ENCODE measurements around the gene ARMC7. TPM values are rescaled to one million over a fixed set of nuclear protein-coding genes. Genes with fewer than 3 reads are reported as not detected.
"Not testable (repeated sequence)": the region's sequence is repeated elsewhere in the genome, so short reads cannot be mapped to it uniquely, and the experiment has no call there.

The ARMC7 gene
- total RNA-seq, 1 donor from 2014 or later, result 13.0 TPM

GRCh38 chr17:75113798-75114551, 4.2 kb downstream of the ARMC7 start:
- Mint-ChIP-seq H3K4me1 (ENCODE audit: low read depth) (peaks cover 39% of the 10 kb centered on the region), H3K9me3 (no peaks in the 10 kb centered on the region), H3K4me3 (peak overlapping the region; percentile 78), H3K27ac (peak overlapping the region; percentile 88), H3K36me3 (ENCODE audit: low read depth) (peaks cover 26% of the 10 kb centered on the region), H3K27me3 (ENCODE audit: insufficient read depth) (no peaks in the 10 kb centered on the region)
- DNase-seq (ENCODE audit: low spot score), result peak; percentile 81
- intact Hi-C loops (cut with micrococcal nuclease), result loop anchor here (1.0 to 5.0 kb wide), 8 partner anchors 17 to 299 kb away; partner anchors contain the start of genes GGA3, JPT1, MRPS7 and NT5C

- DNase-seq (ENCODE audit: low spot score), result no peak
- peaks cover 38% of the 10 kb centered on the region for H3K4me1 Mint-ChIP-seq (ENCODE audit: low read depth)
- intact Hi-C loops (cut with micrococcal nuclease), result loop anchor here (1.0 to 5.0 kb wide), 8 partner anchors 17 to 298 kb away; partner anchors contain the start of genes GGA3, JPT1, MRPS7 and NT5C
- peak overlapping the region; percentile 78 for H3K4me3 Mint-ChIP-seq
- no peaks in the 10 kb centered on the region for H3K9me3 Mint-ChIP-seq
- peaks cover 26% of the 10 kb centered on the region for H3K36me3 Mint-ChIP-seq (ENCODE audit: low read depth)
- H3K27ac Mint-ChIP-seq, result peak overlapping the region; percentile 88
- H3K27me3 Mint-ChIP-seq (ENCODE audit: insufficient read depth), result no peaks in the 10 kb centered on the region
Measured at GRCh38 chr17:75114552-75115314, 5.0 kb downstream of the ARMC7 start.

GRCh38 chr17:75115555-75115954, 5.8 kb downstream of the ARMC7 start:
- DNase-seq (ENCODE audit: low spot score), result no peak
- no peak overlapping the region for H3K4me3 Mint-ChIP-seq
- intact Hi-C loops (cut with micrococcal nuclease), result loop anchor here (2.0 kb wide), 1 partner anchor 297 kb away; no protein-coding TSS in a partner anchor
- H3K4me1 Mint-ChIP-seq (ENCODE audit: low read depth), result peaks cover 34% of the 10 kb centered on the region
- peaks cover 27% of the 10 kb centered on the region for H3K36me3 Mint-ChIP-seq (ENCODE audit: low read depth)
- no peaks in the 10 kb centered on the region for H3K9me3 Mint-ChIP-seq
- H3K27ac Mint-ChIP-seq, result no peak overlapping the region
- no peaks in the 10 kb centered on the region for H3K27me3 Mint-ChIP-seq (ENCODE audit: insufficient read depth)

- Mint-ChIP-seq H3K36me3 (ENCODE audit: low read depth) (peaks cover 31% of the 10 kb centered on the region), H3K27me3 (ENCODE audit: insufficient read depth) (no peaks in the 10 kb centered on the region), H3K4me3 (no peak overlapping the region), H3K4me1 (ENCODE audit: low read depth) (peaks cover 34% of the 10 kb centered on the region), H3K27ac (no peak overlapping the region), H3K9me3 (no peaks in the 10 kb centered on the region)
- no peak for DNase-seq (ENCODE audit: low spot score)
- intact Hi-C loops (cut with micrococcal nuclease), result no loop called here
Measured at GRCh38 chr17:75116737-75117136, 7.0 kb downstream of the ARMC7 start.

DNA sequence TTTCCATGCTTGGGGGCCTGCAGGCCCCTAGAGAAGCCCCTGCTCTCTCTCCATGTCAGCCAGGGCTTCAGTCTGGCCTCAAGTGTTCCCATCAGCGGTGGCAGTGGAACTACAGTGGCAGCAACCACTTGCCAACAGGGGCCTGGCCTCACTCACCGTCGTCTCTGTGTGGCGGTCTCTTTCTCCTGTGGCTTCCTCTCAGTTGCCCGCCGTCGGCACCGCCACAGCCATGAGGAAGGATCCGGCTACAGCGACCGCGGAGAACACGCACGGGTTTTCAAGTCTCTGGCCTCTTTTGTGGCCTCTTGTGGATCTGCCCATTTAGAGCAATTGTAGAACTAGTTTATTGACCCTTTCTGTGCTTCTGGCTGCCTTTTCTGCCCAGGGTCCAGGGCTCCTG, 8.5 kb downstream of the ARMC7 start:
- DNase-seq (ENCODE audit: low spot score), result no peak
- Mint-ChIP-seq H3K4me1 (ENCODE audit: low read depth) (peaks cover 28% of the 10 kb centered on the region), H3K27ac (peak overlapping the region; percentile 40), H3K9me3 (no peaks in the 10 kb centered on the region), H3K27me3 (ENCODE audit: insufficient read depth) (no peaks in the 10 kb centered on the region), H3K36me3 (ENCODE audit: low read depth) (peaks cover 26% of the 10 kb centered on the region), H3K4me3 (no peak overlapping the region)
- intact Hi-C loops (cut with micrococcal nuclease), result no loop called here

DNA sequence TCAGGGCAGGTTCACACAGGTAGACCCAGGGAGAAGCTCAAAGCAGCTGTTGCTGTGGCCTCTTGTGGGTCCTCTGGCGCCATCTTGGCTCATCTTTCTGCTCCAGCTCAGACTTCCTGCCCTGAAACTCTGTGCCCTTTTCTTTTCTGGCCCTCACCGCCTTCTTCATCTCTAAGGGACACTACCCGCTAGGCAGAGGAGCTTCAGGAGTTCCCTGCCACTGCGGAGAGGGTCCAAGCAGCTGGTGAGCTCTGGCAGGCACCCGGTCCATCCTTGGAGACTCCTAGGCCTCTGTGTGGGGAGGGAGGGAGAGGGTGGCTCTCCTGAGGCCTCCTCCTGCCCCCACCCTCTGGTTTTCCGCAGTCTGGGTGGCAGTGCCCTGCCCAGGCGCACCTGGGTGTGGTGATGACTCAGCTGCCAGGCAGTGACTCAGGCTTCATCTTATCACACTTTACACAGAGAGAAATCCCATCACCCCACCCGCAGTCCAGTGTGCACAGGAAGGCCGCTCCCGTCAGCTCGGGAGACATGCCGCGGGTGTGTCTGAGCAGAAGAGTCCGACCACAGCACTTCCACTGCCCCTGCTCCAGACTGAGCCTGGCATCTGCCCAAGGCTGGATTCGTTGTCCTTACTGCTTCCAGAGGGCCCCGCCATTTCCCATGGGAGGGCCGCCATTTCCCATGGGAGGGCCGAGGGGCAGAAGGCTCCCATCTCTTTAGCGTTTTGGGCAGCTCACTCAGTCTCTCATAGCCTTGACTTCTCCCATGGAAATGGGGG, 14.5 kb downstream of the ARMC7 start:
- no peaks in the 10 kb centered on the region for H3K27me3 Mint-ChIP-seq (ENCODE audit: insufficient read depth)
- peak overlapping the region; percentile 78 for H3K27ac Mint-ChIP-seq

GRCh38 chr17:75124819-75125162, 15.0 kb downstream of the ARMC7 start:
- no peaks in the 10 kb centered on the region for H3K9me3 Mint-ChIP-seq
- H3K4me3 Mint-ChIP-seq, result peak overlapping the region; percentile 70
- H3K27ac Mint-ChIP-seq, result peak overlapping the region; percentile 76
- peaks cover 22% of the 10 kb centered on the region for H3K36me3 Mint-ChIP-seq (ENCODE audit: low read depth)
- DNase-seq (ENCODE audit: low spot score), result no peak
- H3K27me3 Mint-ChIP-seq (ENCODE audit: insufficient read depth), result no peaks in the 10 kb centered on the region
- intact Hi-C loops (cut with micrococcal nuclease), result no loop called here
- peaks cover 32% of the 10 kb centered on the region for H3K4me1 Mint-ChIP-seq (ENCODE audit: low read depth)

More for the DNA sequence above, 14.5 kb downstream of the ARMC7 start:
- peak; percentile 19 for DNase-seq (ENCODE audit: low spot score)
- intact Hi-C loops (cut with micrococcal nuclease), result no loop called here
- H3K9me3 Mint-ChIP-seq, result no peaks in the 10 kb centered on the region
- H3K36me3 Mint-ChIP-seq (ENCODE audit: low read depth), result peaks cover 21% of the 10 kb centered on the region
- peaks cover 32% of the 10 kb centered on the region for H3K4me1 Mint-ChIP-seq (ENCODE audit: low read depth)
- H3K4me3 Mint-ChIP-seq, result peak overlapping the region; percentile 70

- Mint-ChIP-seq H3K4me1 (ENCODE audit: low read depth) (peaks cover 35% of the 10 kb centered on the region), H3K36me3 (ENCODE audit: low read depth) (peaks cover 23% of the 10 kb centered on the region), H3K27me3 (ENCODE audit: insufficient read depth) (no peaks in the 10 kb centered on the region), H3K4me3 (peak overlapping the region; percentile 40), H3K9me3 (no peaks in the 10 kb centered on the region), H3K27ac (peak overlapping the region; percentile 78)
- intact Hi-C loops (cut with micrococcal nuclease), result no loop called here
- DNase-seq (ENCODE audit: low spot score), result peak; percentile 19
Measured at GRCh38 chr17:75125984-75126383, 16.2 kb downstream of the ARMC7 start.

- no peak for DNase-seq (ENCODE audit: low spot score)
- H3K4me3 Mint-ChIP-seq, result no peak overlapping the region
- H3K36me3 Mint-ChIP-seq (ENCODE audit: low read depth), result peaks cover 20% of the 10 kb centered on the region
- no peak overlapping the region for H3K27ac Mint-ChIP-seq
- no peaks in the 10 kb centered on the region for H3K27me3 Mint-ChIP-seq (ENCODE audit: insufficient read depth)
- intact Hi-C loops (cut with micrococcal nuclease), result no loop called here
- H3K9me3 Mint-ChIP-seq, result no peaks in the 10 kb centered on the region
- H3K4me1 Mint-ChIP-seq (ENCODE audit: low read depth), result peaks cover 34% of the 10 kb centered on the region
Measured at GRCh38 chr17:75126954-75127353, 17.2 kb downstream of the ARMC7 start.

GRCh38 chr17:75127936-75128335, 18.2 kb downstream of the ARMC7 start:
- H3K9me3 Mint-ChIP-seq; H3K27ac Mint-ChIP-seq; DNase-seq (ENCODE audit: low spot score); intact Hi-C loops (cut with micrococcal nuclease); H3K4me3 Mint-ChIP-seq; H3K27me3 Mint-ChIP-seq (ENCODE audit: insufficient read depth): not testable (repeated sequence)
- H3K36me3 Mint-ChIP-seq (ENCODE audit: low read depth), result peaks cover 20% of the 10 kb centered on the region
- peaks cover 38% of the 10 kb centered on the region for H3K4me1 Mint-ChIP-seq (ENCODE audit: low read depth)

DNA sequence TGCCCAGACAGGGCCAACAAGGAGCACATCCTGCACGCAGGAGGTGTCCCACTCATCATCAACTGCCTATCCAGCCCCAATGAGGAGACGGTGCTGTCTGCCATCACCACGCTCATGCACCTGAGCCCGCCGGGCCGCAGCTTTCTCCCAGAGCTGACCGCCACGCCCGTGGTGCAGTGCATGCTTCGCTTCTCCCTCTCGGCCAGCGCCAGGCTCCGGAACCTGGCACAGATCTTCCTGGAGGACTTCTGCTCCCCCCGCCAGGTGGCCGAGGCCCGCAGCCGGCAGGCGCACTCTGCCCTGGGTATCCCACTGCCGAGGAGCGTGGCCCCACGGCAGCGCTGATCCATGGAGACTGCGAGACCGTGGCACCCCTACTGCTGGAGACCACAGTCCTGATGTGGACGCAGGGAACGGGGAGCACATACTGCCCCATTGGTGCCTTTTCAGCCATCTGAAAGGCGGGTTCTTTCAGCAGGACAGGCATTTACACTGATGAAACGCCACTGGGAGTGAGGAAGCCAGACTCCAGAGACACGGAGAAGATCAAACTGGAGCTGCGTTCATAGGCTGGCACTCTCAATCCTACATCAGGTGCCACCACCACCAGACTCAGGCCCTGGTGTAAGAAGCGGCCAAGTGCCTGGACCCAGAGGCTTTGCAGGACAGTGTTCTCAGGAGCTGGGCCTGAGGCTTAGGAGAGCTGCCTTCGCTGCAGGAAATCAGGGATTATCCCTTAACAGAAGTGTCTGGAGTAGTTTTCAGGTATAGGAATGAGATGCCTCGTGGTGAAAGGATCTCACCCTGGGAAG, 19.1 kb downstream of the ARMC7 start:
- intact Hi-C loops (cut with micrococcal nuclease), result no loop called here
- Mint-ChIP-seq H3K36me3 (ENCODE audit: low read depth) (peaks cover 19% of the 10 kb centered on the region), H3K4me3 (peak overlapping the region; percentile 63), H3K27ac (no peak overlapping the region), H3K27me3 (ENCODE audit: insufficient read depth) (no peaks in the 10 kb centered on the region), H3K4me1 (ENCODE audit: low read depth) (peaks cover 36% of the 10 kb centered on the region), H3K9me3 (no peaks in the 10 kb centered on the region)
- no peak for DNase-seq (ENCODE audit: low spot score)

- Mint-ChIP-seq H3K9me3 (no peaks in the 10 kb centered on the region), H3K27me3 (ENCODE audit: insufficient read depth) (no peaks in the 10 kb centered on the region), H3K4me3 (peak overlapping the region; percentile 63), H3K27ac (peak overlapping the region; percentile 18), H3K36me3 (ENCODE audit: low read depth) (peaks cover 14% of the 10 kb centered on the region), H3K4me1 (ENCODE audit: low read depth) (peaks cover 30% of the 10 kb centered on the region)
- intact Hi-C loops (cut with micrococcal nuclease), result no loop called here
- no peak for DNase-seq (ENCODE audit: low spot score)
Measured at GRCh38 chr17:75129576-75129975, 19.8 kb downstream of the ARMC7 start.

Data from activated T-helper 1 cell treated with anti-CD3 and anti-CD28 coated beads, Interleukin-12 subunit alpha, Interleukin-12 subunit beta, Interleukin-2, Interleukin-4 antibody, amounts not matched to agents 30 ng/mL and 10 ng/mL and 1 ng/mL, durations not matched to agents 14 hours and 24 hours and 36 hours (primary cell).